ENCODE measurements around the gene AMER1.

The AMER1 gene

GRCh38 chrX:64182208-64182607, 23.3 kb downstream of the AMER1 start:
- DNase-seq = no peak

DNA sequence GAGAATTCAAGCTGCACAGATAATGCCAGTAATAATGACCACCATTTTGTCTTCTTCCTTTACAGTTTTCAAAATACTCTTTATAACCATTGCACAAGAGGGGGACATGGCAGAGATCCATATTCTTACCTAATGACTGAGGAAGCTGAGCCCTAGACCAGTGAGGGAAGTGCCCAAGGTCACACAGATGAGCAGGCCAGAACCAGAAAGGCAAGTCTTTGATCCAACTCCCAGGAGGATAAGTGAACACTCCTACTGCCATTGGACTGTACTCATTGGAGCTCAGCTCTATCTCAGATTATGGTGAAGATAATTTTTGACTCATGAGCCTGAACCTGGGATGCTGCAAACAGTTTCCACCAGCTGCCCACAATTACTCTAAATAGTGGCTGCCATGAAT, 28.6 kb downstream of the AMER1 start:
- no peak for DNase-seq

- no peak for DNase-seq
These were observed 35.5 kb downstream of the AMER1 start for GRCh38 chrX:64169988-64170387.

GRCh38 chrX:64152857-64153256, 52.7 kb downstream of the AMER1 start:
- DNase-seq = no peak

DNA sequence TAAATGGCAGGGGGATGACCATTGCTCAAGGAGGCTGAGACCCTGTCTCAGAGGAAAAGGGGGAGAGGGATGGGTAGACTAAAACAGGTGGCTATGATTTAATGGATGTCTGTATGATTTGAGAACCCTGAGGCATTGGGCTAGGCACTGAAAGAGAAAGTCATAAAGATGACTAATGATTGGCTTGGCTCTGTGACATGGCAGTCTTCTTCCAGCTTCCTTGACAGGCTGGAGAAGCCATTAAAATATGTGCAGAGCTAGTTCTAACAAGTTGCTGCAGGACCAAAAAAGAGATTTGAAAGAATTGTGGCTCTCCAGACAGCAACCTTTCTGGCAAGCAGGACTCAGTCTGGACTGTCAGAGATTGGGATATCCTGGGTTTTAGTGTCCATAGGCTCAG, 53.6 kb downstream of the AMER1 start:
- DNase-seq = no peak

- no peak for DNase-seq
These were observed 54.7 kb downstream of the AMER1 start for GRCh38 chrX:64150775-64151174.

Data from NCI-H446 treated with DMSO at 0.1 percent for 48 hours (cell line).